ENCODE measurements around the gene B3GNT8.

The B3GNT8 gene, protein sequence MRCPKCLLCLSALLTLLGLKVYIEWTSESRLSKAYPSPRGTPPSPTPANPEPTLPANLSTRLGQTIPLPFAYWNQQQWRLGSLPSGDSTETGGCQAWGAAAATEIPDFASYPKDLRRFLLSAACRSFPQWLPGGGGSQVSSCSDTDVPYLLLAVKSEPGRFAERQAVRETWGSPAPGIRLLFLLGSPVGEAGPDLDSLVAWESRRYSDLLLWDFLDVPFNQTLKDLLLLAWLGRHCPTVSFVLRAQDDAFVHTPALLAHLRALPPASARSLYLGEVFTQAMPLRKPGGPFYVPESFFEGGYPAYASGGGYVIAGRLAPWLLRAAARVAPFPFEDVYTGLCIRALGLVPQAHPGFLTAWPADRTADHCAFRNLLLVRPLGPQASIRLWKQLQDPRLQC

DNA sequence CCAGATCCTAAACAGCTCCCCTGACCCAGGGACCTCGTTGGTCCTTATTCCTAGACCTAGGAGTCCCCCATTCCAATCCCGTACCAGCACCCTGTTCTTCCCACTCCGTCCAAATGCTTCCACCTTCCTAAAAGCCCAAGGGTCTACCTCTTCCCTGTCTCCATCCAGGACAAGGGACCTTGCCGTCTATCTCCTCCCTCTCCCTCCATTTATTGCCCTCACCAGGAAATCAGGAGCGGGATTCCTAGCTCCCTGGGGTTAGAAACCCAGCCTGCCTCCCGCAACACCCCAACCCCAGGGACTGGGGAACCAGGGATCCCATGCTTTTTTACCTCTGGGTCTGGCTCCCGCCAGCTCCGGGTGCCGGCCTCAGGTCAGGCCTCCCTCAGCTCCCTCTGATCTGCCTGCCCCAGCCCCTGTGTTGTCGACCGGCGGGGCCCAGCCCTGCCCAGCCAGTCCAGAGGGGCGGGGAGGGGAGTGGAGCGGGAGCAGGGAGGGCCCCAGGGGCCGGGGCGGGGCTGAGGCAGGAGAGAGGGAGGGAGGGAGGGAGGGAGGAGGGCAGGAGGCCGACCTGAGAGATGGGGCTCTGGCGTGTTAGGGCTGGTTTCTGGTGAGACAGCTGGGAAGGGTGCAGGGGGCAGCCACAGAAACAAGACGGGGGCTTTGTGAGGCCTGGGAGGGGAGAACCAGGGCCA lies at the start of gene B3GNT8:
Gene B3GNT8, minus strand, starts transcription at position 423 of the 695 bp plus-strand sequence. CDS start 596 bp downstream, outside the sequence.
- peak; percentile 57 to 61 for ATAC-seq

DNA sequence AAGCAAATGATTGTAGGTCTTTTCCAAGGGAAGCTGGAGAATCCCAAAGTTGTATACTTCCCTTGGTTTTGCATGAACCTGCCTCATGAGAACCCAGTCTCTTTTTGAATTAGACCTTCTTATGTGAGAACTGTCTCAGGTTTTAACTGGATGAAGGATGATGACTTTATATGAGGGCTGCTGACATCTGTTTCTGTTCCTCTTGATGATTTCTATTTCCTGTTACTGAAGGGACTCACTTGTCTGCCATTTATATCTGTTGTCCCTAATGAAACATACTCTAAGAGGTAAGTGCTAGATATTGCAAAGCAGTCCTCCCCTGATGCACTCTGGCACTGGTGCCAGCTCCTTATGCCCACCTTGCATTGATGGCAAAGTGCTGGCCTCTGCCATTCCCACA lies 49.4 kb upstream of the B3GNT8 start:
- ATAC-seq: no peak

DNA sequence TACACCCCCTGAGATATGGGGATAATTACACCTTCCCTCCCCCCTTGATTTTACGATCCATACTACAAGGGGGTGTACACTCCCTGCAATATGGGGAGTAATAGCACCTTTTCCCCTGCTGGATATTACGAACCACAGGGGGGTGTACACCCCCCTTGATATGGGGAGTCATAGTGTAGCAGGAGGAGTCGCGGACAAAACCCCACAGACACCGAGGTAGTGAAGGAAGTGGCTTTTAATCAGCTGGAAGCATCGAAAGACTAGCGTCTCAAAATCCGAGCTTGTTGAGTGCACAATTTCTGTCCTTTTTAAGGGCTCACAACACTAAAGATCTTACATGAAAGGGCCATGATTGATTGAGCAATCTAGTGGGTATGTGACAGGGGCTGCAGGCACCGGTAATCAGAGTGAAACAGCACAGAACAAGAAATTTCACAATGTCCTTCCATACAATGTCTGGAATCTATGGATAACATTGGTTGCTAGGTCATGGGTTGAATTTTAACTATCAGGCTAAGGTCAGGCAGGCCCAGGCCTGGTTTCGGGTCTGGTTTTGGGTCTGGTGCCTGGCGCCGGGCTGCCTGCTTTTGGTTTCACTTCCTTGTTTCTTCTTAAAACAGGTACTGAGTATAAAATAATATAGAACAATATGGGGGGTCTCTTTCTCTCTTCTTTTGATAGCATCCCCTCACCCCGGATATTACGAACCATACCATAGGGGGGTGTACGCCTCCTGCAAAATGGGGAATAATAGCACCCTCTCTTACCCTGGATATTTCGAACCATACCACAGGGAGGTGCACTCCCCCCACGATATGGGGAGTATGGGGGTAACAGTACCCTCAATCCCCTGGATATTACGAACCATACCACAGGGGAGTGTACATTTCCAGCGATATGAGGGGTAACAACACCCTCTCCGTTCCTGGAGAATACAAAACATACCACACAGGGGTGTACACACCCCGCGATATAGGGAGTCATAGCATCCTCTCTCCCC lies 36.4 kb upstream of the B3GNT8 start:
- ATAC-seq: peak in 1 of 2 donors; percentile 43

DNA sequence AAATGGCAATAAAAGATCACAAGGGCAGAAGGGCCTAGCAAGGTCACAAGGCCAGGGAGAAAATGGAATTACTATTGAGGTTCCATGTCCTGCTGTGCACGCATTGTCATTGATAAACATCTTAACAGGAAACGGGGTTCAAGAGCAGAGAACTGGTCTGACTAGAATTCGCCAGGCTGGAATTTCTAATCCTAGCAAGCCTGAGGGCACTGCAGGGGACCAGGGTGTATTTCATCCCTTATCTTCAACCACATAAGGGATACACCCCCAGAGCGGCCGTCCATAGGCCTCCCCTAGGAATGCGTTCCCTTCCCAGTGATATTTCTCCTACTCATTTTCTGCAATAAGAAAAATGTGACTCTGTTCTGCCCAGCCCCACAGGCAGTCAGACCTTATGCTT lies 35.3 kb upstream of the B3GNT8 start:
- no peak for ATAC-seq

DNA sequence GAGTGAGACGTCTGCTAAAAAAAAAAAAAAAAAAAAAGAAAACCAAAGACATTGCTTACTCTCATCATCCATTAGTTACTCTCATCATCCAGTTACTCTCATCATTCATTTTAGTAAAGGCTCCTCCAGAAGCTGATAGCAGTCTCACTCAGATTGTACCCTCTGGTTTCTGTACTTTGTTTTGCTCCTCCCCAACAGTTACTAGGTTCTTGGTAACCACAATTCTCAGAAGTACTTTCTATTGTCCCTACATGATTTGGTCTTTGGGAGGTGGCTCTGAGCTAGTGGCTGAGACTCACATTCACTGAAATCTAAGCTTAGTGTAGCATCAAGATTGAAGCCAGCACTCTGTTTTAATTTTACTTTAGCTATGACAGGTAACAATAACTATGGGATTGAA lies 30.1 kb upstream of the B3GNT8 start:
- ATAC-seq: peak; percentile 85 to 88

DNA sequence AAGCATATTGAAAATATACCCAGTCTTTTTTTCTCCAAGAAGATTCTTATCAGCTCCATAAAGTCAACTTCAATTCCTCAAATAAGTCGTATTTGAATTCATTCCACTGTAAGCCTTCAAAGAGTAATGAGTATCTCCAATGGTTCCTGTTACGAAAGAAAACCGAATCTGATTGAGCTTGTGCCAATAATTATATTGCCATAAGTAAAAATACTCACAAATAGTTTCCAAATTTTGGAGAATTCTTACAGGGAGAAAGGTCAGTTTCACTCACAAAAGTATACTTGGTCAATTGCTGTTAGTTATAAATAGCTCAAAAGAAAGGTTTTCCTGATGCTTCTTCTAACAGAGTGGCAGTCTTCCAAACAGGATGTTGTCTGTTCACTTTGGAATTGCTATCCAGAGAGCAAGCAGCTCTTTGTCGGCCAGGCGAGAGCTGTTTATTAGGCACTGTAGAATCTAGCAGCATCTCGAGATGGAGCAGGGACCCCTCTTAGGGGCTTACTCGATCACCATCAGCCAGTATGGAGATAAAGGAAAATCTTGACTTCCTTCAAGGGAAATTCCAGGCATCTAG lies 29.3 kb upstream of the B3GNT8 start:
- ATAC-seq: no peak

DNA sequence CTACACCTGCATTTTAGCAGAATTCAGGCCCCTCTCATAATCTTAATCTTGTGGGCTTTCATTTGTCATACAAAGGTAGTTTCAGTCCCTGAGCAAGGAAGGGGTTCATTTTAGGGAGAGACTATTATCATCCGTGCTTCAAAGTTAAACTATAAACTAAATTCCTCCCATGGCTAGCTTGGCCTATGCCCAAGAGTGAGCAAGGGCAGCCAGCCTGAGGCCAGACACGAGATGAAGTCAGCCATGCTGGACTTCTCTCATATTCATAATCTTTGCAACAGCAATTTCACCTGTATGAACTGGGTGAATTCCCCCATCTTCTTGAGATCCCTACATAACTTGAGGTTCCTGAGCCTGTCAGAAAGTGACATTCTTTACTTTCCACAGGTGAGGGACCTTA lies 28.8 kb upstream of the B3GNT8 start:
- no peak for ATAC-seq

DNA sequence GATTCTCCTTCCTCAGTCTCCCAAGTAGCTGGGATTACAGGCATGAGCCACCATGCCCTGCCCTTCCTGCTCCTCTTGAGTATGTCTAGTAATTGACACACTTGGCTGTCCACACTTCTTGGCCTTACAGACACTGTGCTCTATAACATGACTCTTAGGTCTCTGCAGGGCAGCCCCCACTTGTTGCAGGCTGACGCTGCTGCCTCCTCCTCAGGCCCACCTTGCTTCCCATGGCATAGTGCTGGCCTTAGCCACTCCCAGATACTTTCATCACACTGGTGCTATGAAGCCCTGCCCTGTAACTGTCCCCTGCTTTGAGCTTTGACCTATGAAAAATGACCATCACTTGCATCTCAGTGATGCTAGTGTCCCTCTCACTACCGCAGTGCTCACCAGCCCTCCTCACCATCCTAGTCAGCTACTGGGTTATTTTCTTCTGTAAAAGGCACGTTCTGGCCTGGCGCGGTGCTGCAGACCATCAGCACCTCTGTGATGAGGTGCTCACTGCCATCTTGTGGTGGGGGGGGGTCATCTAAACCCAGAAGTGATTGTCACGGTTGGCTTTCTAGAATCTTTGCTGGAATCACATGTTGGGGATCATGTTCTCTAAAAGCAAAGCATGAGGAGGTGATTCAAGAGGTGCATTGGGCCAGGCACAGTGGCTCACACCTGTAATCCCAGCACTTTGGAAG lies 25.6 kb upstream of the B3GNT8 start:
- ATAC-seq: no peak

DNA sequence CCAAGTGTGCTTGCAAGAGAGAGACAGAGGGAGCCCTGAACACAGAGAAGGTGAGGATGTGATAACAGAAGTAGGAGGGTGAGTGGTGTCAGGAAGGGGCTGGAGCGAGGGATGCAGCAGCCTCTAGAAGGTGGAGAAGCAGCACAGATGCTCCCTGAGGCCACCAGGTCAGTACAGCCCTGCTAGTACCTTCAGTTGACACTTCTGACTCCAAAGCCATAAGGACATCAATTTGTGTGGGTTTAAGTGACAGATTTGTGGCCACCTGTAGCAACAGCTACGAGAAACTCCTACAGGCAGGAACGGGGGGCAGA lies 22.6 kb upstream of the B3GNT8 start:
- no peak for ATAC-seq

DNA sequence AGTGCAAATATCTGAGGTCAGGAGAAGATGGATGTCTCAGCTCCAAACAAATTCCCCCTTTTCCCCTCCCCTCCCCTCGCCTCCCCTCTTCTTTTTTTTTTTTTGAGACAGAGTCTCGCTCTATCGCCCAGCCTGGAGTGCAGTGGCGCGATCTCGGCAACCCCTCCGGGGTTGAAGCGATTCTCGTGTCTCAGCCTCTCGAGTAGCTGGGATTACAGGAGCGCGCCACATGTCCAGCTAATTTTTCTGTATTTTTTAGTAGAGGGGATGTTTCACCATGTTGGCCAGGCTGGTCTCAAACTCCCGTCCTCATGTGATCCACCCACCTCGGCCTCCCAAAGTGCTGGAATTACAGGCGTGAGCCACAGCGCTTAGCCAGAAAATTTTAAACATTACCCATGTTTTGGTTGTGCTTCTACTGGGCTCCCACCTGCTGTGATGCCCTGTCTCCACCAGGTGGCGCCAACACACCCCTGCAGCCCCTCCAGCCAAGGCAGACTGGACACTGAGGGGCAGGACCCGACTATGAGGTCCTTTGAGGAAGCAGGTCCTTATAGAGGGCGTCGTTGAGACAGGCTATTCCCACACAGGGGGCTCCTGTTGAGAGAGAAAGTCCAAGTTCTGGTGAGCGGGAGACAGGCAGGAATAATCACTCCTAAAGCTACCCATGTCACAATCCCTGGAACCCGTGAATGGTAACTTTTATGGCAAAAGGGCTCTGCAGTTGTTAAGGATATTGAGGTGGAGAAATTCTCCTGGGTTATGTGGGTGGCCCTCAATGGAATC lies 22.1 kb upstream of the B3GNT8 start:
- ATAC-seq: peak; percentile 80 to 85

DNA sequence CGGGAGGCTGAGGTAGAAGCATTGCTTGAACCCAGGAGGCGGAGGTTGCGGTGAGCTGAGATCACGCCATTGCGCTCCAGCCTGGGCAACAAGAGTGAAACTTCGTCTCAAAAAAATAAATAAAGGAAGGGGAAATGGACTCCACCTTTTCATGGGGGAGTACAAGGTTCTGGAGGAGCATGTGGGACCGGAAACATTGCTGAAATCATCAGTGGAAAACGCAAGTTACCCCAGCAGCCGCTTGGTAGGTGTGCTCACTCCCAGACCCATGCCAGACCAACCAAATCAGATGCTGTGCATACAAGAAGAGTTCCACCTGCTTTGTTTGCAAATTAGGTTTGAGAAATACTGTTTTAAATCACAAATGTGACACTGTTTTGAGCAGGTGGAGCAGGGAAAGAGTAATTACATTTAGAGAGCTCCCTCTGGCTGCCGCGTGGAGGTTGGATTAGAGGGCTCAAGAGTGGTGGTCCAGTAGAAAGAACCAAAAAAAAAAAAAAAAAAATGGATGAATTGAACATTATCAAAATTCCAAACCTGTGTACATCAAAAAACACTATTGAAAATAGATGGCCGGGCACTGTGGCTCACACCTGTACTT lies 20.7 kb upstream of the B3GNT8 start:
- no peak for ATAC-seq

DNA sequence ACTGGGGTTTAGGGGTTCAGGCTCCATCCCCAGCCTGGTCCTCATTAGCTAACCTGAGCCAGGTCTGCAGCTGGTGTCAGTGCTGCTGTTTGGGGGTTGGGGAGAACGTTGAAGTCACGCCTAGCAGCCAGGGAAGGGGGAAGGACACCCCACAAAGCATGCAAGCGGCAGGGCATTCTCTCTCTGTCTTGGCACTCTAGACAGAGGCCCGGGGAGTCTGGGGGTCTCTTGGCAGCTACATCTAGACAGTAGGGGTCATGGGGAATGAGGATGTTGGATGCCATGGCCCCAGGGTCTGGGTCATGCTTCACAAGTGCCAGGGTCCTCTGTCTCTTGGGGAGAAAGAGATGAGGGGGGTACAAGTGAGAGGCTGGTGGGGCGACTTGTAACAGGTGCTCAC lies 18.4 kb upstream of the B3GNT8 start:
- no peak for ATAC-seq

DNA sequence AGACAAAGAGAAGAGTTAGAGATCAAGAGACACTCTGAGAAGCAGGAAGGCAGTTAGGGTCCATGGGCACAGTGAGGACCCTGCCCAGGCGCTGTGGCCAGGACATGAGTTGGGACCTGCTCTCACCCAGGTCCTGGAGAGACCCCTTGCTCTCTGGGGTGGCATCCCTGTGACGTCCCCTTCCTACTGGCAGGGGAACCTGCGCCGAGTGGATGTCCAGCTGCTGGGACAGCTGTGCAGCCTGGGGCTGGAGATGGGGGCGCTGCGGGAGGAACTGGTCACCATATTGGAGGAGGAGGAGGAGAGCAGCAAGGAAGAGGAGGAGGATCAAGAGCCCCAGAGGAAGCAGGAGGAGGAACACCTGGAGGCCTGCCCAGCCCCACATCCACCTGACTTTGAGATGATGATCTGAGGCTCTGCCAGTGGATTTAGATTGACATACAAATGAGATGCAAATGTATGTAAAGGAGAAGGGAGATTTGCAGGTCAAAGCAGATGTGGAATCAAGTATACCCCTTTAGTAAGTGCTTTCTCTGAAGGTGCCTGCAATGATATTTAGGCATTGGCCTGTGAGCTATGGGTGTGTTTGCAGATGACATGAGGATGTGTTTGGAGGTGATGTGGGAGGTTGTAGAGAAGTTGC lies 16.8 kb upstream of the B3GNT8 start:
- no peak for ATAC-seq

DNA sequence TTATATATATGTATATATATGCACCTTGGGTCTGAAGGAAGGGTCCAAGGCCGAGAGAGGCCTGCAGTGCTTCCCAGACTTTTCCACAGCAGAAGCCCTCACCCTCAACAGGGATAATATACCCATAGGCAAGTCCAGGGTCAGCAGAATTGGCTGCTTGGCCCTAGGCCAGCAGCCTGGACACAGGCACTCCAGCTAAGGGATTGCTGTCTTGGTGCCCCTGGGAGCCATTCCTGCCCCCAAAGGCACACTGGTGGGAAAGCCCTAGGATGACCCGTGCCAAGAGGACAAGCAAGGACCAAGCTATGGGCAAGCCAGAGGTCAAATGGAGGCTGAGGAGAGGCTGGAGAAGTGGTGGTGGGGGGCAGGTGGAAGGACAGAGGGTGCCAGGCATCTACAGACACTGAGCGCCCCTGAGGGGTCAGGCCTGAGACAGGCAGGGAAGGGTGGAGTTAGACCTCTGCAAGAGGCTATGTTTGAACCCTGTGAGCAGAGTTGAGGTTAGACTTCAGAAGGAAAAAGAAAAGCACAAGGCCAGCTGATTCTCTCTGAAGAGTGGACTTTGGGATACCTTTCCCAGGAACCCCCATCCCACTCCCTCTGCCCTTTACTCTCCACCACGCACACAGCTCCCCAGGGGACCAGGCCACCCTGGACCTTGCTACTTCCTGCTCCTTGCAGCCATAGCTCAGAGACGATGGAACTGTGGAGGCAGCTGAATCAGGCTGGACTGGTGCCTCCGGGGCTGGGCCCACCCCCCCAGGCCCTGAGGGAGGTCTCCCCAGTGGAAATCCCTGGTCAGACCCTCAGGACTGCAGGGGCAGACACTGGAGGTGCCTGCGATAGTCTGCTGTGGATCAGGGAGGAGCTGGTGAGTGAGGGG lies 15.5 kb upstream of the B3GNT8 start, which contains the start of gene ERICH4:
Gene ERICH4, plus strand, starts transcription at position 684 of the 883 bp plus-strand sequence. Its CDS starts 14 bp downstream, at position 698.
- ATAC-seq: no peak

DNA sequence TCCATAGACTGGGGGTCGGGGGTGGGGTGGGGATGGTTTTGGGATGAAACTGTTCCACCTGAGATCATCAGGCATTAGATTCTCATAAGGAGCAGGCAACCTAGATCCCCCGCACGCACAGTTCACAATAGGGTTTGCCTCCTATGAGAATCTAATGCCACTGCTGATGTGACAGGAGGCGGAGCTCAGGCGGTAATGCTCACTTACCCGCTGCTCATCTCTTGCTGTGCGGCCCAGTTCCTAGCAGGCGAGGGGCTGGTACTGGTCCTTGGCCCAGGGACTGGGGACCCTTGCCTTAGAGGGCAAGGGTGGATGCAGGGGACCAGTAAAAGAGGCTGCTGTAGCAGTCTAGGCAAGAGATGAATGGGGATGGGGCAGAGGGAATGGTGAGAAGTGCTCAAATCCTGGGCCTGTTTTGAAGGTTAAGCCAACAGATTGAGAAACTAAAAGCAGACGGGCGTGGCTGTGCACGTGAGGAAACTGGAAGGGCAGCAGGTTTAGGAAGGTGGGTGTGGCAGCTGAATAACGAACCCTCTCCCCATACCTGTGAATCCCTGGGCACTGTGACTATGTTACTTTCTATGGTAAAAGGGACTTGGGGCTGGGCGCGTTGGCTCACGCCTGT lies 14.3 kb upstream of the B3GNT8 start:
- ATAC-seq: no peak

DNA sequence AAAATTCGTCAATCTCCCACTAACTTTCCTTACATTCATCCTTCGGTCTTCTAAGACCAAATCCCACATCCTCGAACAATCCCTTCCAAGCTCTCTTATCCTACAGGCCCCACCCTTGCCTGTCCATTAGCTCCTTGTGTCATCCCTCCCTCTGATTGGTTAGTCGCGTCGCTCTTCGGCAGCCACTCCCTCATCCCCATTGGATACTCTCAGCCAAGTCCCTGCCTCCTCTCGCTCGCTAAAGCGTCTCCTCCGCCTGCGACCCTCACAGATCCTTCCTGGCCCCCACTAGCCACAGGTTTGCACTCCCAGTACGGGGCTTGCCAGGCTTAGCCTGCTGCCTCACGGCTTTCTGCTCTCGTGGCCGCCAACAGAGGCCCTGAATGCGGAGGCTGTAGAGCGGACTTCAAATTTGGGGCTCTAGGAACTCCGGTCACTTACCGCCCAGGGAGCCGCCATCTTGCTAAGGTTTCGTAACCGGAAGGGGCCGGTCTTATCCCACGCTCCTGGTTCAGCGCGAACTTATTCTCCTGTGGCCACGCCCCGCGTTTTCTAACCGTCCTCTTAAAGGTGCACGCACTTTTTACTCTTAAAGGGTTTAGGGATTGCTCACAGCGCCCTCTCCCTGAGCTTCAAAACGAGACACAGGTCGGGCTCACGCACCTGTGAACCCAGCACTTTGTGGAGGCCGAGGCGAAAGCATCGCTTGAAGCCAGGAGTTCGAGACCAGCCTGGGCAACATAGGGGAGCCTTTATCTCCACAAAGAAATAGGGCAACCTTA lies 12.5 kb upstream of the B3GNT8 start, which contains the start of gene DMAC2:
Gene DMAC2, minus strand, starts transcription at position 472 of the 782 bp plus-strand sequence. Its CDS starts 13 bp downstream, at position 459.
- peak; percentile 93 to 96 for ATAC-seq

DNA sequence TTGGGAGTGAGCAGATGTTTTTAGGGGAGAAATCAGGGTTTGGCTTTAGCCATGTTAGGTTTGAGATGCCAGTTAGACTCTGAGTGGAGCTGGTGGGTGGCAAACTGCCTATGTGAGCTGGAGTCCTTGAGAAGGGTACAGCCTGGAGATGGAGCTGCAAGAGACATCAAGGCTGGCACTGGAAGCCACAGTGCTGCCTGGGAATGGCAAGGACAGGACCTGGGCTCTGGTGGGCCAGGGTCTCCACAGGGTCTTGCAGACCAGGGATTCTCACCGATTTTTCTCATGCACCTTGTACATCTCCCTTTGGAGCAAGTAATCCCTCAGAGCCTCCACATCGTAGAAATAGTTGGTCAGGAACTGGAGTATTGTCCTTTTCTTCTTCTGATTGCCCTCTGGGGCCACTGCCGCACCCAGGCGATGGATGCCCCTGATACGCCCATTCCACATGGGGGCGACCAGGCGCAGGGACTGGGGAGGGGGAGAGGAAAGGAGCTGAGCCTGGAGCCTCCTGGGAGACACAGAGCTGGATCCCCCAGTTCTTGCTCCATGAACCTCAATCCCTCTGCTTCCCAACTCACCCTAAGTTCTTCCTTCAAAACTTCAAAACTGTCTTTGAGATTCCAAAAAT lies 10.9 kb upstream of the B3GNT8 start:
- ATAC-seq: no peak

Data from activated CD4-positive, CD25-positive, alpha-beta regulatory T cell treated with anti-CD3 and anti-CD28 coated beads, Interleukin-2, amount 50 U/mL, for 24 hours (primary cell).